HG03342 (cell line): ENCODE data around the gene TEX261.

Source experiments
- ATAC-seq: cut with Tn5 transposase; IDR thresholded peaks from one replicate; pipeline ENCODE4 v1.9.1; 2021; ENCODE audit warnings: mild to moderate bottlenecking, moderate library complexity; ENCODE audit not compliant: unreplicated experiment

The TEX261 gene

DNA sequence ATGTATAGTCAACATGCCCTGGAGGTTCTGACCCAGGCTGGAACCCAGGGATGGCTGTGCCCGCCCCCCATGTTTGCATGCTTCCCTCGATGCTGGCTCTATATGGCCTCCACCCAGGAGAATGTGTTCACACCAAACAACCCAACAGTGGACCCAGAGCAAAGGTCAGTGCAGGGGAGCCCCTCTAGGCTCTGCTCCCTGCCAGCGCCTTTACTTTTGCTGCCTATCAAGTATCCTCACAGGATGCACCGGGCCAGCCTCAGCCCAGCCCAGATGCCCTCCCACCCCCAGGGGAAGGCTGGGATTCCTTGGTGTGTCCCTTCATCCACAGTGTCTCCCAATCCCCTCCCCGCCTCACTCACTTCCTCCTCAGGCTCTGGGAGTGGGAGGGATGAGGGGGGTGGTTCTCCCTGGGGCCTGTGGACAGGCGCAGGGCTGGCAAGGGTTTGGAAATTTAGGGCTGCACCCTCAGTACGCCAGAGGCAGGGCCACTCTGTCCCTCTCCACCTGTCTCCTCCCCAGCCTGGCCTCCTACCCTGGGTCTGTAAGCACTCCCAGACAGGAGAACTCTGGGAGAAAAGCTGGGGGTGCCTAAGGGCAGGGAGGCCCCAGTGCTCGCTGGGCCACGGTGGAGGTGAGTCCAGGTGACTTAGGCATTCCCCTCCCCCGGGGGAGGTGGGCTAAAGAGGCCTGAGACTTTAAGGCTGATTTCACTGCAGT is 56.6 kb downstream of the TEX261 start:
- ATAC-seq: no peak

DNA sequence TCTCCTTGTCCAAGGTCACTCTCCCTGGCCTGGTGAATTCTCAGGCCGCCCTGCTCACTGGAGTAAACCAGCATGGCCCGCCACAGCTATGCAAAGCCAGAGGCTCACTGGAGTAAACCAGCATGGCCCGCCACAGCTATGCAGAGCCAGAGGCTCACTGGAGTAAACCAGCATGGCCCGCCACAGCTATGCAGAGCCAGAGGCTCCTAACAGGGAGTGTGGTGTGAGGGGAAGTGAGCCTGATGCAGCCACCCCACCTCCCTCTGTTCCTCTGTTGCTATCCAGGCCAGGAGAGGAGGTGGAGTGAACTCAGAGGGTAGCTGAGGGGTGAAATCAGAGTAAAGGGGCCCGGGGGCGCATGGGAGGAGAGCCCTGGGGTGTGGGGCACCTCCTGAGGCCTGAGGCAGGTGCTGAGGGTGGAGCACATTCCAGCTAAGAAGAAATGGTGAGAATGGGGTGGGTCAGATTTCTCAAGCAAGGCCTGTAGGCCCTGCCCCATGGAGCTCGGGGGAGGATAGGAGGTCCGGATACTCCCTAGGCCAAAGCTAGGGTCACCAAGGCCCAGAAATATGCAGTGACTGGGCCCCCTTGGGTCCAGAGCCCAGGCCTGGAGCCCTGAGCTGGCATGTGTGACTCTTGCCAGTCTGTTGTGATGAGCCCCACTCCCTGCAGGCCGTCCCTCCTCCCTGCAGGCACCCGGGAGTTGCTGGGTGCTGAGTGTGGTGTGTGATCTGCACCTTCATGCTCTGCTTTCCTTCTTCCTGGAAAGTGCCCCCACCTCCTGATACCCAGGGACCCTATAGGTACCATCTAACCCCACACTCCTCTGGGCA is 57.5 kb downstream of the TEX261 start:
- ATAC-seq: no peak

DNA sequence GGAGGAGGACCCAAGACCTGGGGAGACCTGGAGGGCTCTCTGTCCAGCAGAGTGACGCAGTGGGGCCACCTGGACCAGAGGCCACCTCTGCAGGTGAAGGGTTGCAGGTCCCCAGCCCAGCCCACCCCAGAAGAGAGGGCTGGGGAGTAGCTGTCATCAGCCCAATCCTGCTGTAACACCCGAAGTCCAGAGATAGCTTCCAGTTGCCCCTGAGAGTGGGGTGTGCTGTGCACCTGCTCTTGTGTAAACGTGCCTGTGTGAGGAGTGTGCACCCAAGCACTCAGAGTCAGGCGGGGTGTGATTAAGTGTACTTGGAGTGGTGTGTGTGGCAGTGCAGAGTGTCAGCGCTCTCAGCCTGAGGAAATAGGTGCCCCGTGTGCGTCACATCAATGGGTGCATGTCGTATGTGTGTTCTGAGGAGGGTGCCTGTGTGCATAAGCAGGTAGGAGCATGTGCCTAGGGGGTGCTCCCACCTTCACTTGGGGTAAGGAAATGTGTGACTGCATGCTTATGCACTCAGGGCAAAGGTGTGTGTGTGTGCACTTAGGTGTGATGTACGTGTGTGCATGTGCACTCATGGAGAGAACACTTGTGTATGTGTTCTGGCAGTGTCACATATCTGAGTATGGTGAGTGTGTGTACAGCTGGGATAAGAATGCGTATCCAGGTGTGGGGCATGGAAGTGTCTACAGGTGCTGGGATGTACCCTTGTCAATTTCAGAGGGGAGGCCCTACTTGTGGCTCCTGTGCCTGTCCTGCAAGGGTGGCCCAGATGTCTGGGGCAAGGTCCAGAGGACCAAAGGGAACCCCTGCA is 58.3 kb downstream of the TEX261 start:
- ATAC-seq: no peak
